Urothelium cell line (cell line): Measurements from ENCODE around the gene TAF6.

Experiments used
- DNase-seq: peaks from one replicate; pipeline ENCODE4 v3.0.0; 2011; ENCODE audit warnings: low spot score, mixed read lengths
- FAIRE-seq: peaks from 2 replicates; lab custom pipeline; 2011; peaks lifted over from hg19 to GRCh38; lab: Jason Lieb, UNC

The TAF6 gene

GRCh38 chr7:100075418-100075817 is 43.7 kb downstream of the TAF6 start:
- DNase-seq (no peak), FAIRE-seq (no peak)

- DNase-seq (no peak), FAIRE-seq (no peak)
Measured at GRCh38 chr7:100074841-100075240, 44.3 kb downstream of the TAF6 start.

- FAIRE-seq (no peak), DNase-seq (no peak)
Measured at GRCh38 chr7:100072462-100072861, 46.7 kb downstream of the TAF6 start.

- DNase-seq (no peak), FAIRE-seq (no peak)
Measured at GRCh38 chr7:100071018-100071723, 48.0 kb downstream of the TAF6 start.

- DNase-seq (no peak), FAIRE-seq (no peak)
Measured at GRCh38 chr7:100069991-100070390, 49.2 kb downstream of the TAF6 start.

GRCh38 chr7:100066953-100067352 is 52.2 kb downstream of the TAF6 start:
- no peak for DNase-seq
- FAIRE-seq: no peak

GRCh38 chr7:100065452-100066186 is 53.5 kb downstream of the TAF6 start:
- FAIRE-seq (no peak), DNase-seq (no peak)

GRCh38 chr7:100064162-100064561 is 55.0 kb downstream of the TAF6 start:
- DNase-seq (no peak), FAIRE-seq (no peak)

- FAIRE-seq: no peak
Measured at GRCh38 chr7:100063376-100063775, 55.8 kb downstream of the TAF6 start.

GRCh38 chr7:100061518-100062193 is 57.5 kb downstream of the TAF6 start:
- FAIRE-seq (peak; percentile 32), DNase-seq (no peak)

More at GRCh38 chr7:100063376-100063775, 55.8 kb downstream of the TAF6 start:
- no peak for DNase-seq

GRCh38 chr7:100059251-100059739 is 59.9 kb downstream of the TAF6 start:
- FAIRE-seq: no peak
- DNase-seq: no peak
